ENCODE measurements around the gene SUPT3H.
"Not testable (repeated sequence)": the region's sequence is repeated elsewhere in the genome, so short reads cannot be mapped to it uniquely, and the experiment has no call there.

SUPT3H gene

GRCh38 chr6:45072016-45072415 lies 305.7 kb downstream of the SUPT3H start:
- TF ChIP-seq CTCF (IDR thresholded peaks at IDR 0.05; ENCODE audit: control extremely low read depth, extremely low read depth, low read depth, missing control alignments): no peak
- CTCF ChIA-PET: no interaction called here
- POLR2A ChIA-PET: no interaction called here
- no peak for DNase-seq (ENCODE audit: extremely low spot score)

- ChIA-PET CTCF (no interaction called here), POLR2A (no interaction called here)
- no peak for TF ChIP-seq CTCF (IDR thresholded peaks at IDR 0.05; ENCODE audit: control extremely low read depth, extremely low read depth, low read depth, missing control alignments)
- DNase-seq (ENCODE audit: extremely low spot score): no peak
Measured at GRCh38 chr6:45069091-45069490, 308.6 kb downstream of the SUPT3H start.

- POLR2A ChIA-PET; CTCF ChIA-PET; DNase-seq (ENCODE audit: extremely low spot score): not testable (repeated sequence)
Measured at GRCh38 chr6:45067446-45067845, 310.3 kb downstream of the SUPT3H start.

GRCh38 chr6:45062659-45063058 lies 315.1 kb downstream of the SUPT3H start:
- CTCF ChIA-PET; DNase-seq (ENCODE audit: extremely low spot score); POLR2A ChIA-PET: not testable (repeated sequence)

GRCh38 chr6:45057711-45058110 lies 320.0 kb downstream of the SUPT3H start:
- DNase-seq (ENCODE audit: extremely low spot score): no peak
- ChIA-PET CTCF (no interaction called here), POLR2A (no interaction called here)
- no peak for TF ChIP-seq CTCF (IDR thresholded peaks at IDR 0.05; ENCODE audit: control extremely low read depth, extremely low read depth, low read depth, missing control alignments)

- POLR2A ChIA-PET: no interaction called here
- no peak for TF ChIP-seq CTCF (IDR thresholded peaks at IDR 0.05; ENCODE audit: control extremely low read depth, extremely low read depth, low read depth, missing control alignments)
- no peak for DNase-seq (ENCODE audit: extremely low spot score)
- CTCF ChIA-PET: no interaction called here
Measured at GRCh38 chr6:45054610-45055009, 323.1 kb downstream of the SUPT3H start.

GRCh38 chr6:45052325-45052724 lies 325.4 kb downstream of the SUPT3H start:
- no peak for TF ChIP-seq CTCF (IDR thresholded peaks at IDR 0.05; ENCODE audit: control extremely low read depth, extremely low read depth, low read depth, missing control alignments)
- CTCF ChIA-PET: no interaction called here
- DNase-seq (ENCODE audit: extremely low spot score): no peak
- POLR2A ChIA-PET: no interaction called here

- ChIA-PET CTCF (interaction anchor here (1.6 kb wide), 1 partner anchor 9 kb away, joined by 4 read pairs; no protein-coding TSS in a partner anchor), POLR2A (no interaction called here)
- TF ChIP-seq CTCF (IDR thresholded peaks at IDR 0.05; ENCODE audit: control extremely low read depth, extremely low read depth, low read depth, missing control alignments): no peak
- peak; percentile 9 for DNase-seq (ENCODE audit: extremely low spot score)
Measured at GRCh38 chr6:45049188-45049843, 328.4 kb downstream of the SUPT3H start.
